Muscle of arm (tissue), 14 donors: Measurements from ENCODE around the gene NTF4. TPM values are rescaled to one million over a fixed set of nuclear protein-coding genes. Genes with fewer than 3 reads are reported as not detected.

Source experiments
- DNase-seq: peaks from one replicate; pipeline ENCODE4 v3.0.0-alpha.2; 2013
- long read RNA-seq, 11 donors: transcript quantifications; one replicate each; lab custom pipeline, GENCODE V29; 2026
- polyA plus RNA-seq, 12 donors: library from polyadenylated mRNA; unstranded; fragments of 120-200 nt; gene quantifications; one replicate each; pipeline ENCODE4 v1.2.1, GENCODE V29; 2013; ENCODE audit not compliant: insufficient read length in 12 of 12

NTF4 gene
- 10 to 100 TPM in 1 of 12 donors, 1 to 10 TPM in 9, not detected in 2; 2.4 to 14.8 (median 5.4) TPM for polyA plus RNA-seq
- long read RNA-seq, donor 1, result 0 reads
- long read RNA-seq, donor 2, partial matches to known transcripts, result 0 of 2 reads
- long read RNA-seq, donor 2, other reads (novel, unspliced or antisense), result 0 of 2 reads
- long read RNA-seq, donor 3, partial matches to known transcripts, result 0 of 3 reads
- long read RNA-seq, donor 3, other reads (novel, unspliced or antisense), result 0 of 3 reads
- long read RNA-seq, donor 4, result 0 reads
- long read RNA-seq, donor 5, transcript NTF4-201 (1 exons, 932 nt), result major isoform, 7 of 7 reads
- long read RNA-seq, donor 5, partial matches to known transcripts, result 0 of 7 reads
- long read RNA-seq, donor 5, other reads (novel, unspliced or antisense), result 0 of 7 reads
- long read RNA-seq, donor 6, partial matches to known transcripts, result 0 of 1 reads
- long read RNA-seq, donor 6, other reads (novel, unspliced or antisense), result 0 of 1 reads
- long read RNA-seq, donor 7, partial matches to known transcripts, result 0 of 1 reads
- long read RNA-seq, donor 7, other reads (novel, unspliced or antisense), result 0 of 1 reads
- long read RNA-seq, donor 8, partial matches to known transcripts, result 0 of 4 reads
- long read RNA-seq, donor 8, other reads (novel, unspliced or antisense), result 0 of 4 reads
- long read RNA-seq, donor 9, partial matches to known transcripts, result 0 of 3 reads
- long read RNA-seq, donor 9, other reads (novel, unspliced or antisense), result 0 of 3 reads
- long read RNA-seq, donor 10, partial matches to known transcripts, result 0 of 4 reads
- long read RNA-seq, donor 10, other reads (novel, unspliced or antisense), result 0 of 4 reads
- long read RNA-seq, donor 11, transcript NTF4-201 (1 exons, 932 nt), result major isoform, 5 of 5 reads
- long read RNA-seq, donor 11, partial matches to known transcripts, result 0 of 5 reads
- long read RNA-seq, donor 11, other reads (novel, unspliced or antisense), result 0 of 5 reads

GRCh38 chr19:49064768-49065611 is at the start of gene NTF4:
Gene NTF4, minus strand, starts transcription at chr19:49064818. Its CDS starts 2,821 bp downstream, at chr19:49061997.
- DNase-seq, result no peak

GRCh38 chr19:49113762-49114629 is 49.4 kb upstream of the NTF4 start, which contains the start of gene LIN7B:
Gene LIN7B, plus strand, starts transcription at chr19:49114370. Its CDS starts 35 bp downstream, at chr19:49114405.
- peak; percentile 39 for DNase-seq

GRCh38 chr19:49111218-49111998 is 46.8 kb upstream of the NTF4 start:
- DNase-seq, result no peak

- no peak for DNase-seq
Measured at GRCh38 chr19:49110567-49110966, 45.9 kb upstream of the NTF4 start.

- no peak for DNase-seq
Measured at GRCh38 chr19:49109569-49110233, 45.1 kb upstream of the NTF4 start.

- DNase-seq, result no peak
Measured at GRCh38 chr19:49109051-49109450, 44.4 kb upstream of the NTF4 start.

- no peak for DNase-seq
Measured at GRCh38 chr19:49107625-49108459, 43.2 kb upstream of the NTF4 start.

GRCh38 chr19:49106648-49107135 is 42.1 kb upstream of the NTF4 start:
- no peak for DNase-seq

GRCh38 chr19:49104229-49104864 is 39.7 kb upstream of the NTF4 start:
- DNase-seq, result peak; percentile 38

GRCh38 chr19:49103331-49104085 is 38.9 kb upstream of the NTF4 start:
- no peak for DNase-seq

- DNase-seq, result no peak
Measured at GRCh38 chr19:49102303-49102702, 37.7 kb upstream of the NTF4 start.

- no peak for DNase-seq
Measured at GRCh38 chr19:49101160-49101559, 36.5 kb upstream of the NTF4 start.

- no peak for DNase-seq
Measured at GRCh38 chr19:49098795-49099194, 34.2 kb upstream of the NTF4 start.

- DNase-seq, result peak; percentile 74
Measured at GRCh38 chr19:49097453-49098288, 33.1 kb upstream of the NTF4 start.
